Measurements from ENCODE around the gene GART. TPM values are rescaled to one million over a fixed set of nuclear protein-coding genes. Genes with fewer than 3 reads are reported as not detected.
"Not testable (repeated sequence)": the region's sequence is repeated elsewhere in the genome, so short reads cannot be mapped to it uniquely, and the experiment has no call there.

The GART gene
- total RNA-seq (ENCODE audit: insufficient read depth, low replicate concordance), result 67.2 TPM

DNA sequence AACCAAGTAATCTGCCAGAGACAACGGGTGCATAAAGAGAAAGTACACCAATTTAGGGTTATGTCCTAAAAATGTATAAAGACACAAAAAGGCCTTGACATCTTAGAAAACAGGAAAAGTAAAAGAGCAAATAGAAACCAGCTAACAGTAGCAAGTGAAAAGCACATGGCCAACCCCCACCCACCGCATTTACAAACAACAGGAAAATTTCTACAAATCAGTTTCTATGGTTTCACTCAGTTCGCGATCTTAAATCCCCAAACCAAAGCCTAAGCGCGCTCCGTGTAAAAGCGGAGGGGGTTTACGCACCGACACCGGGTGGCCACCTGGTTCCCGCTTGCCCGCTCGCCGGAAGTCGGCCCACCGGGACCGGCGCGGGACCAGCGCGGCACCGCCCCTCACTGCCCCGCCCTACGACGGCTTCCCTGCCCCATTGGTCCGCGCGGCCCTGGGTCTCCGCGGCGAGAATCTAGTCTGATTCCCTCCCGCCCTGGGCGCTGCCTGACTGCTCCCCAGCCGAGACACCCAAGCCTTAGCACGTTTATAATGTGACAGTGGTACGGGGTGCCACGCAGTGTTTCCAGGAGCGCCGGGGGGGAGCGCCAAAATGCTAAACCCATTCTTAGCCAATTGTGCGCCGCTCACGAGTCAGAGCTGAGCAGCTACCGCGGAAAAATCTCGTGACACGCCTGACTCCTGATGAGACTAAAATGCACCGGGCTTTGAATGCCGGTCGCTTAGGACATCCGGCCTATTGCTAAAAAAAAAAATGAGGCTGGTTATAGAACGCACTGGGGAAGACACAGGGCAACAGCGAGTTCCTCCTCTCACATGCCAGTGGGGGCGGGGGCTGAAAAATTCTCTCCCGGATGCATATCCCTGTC lies at the start of gene GART:
TSS of gene GART (minus strand) at position 362 of the 884 bp plus-strand sequence. CDS start 2,802 bp downstream, outside the sequence.
- DNase-seq (ENCODE audit: low spot score), result peak; percentile 86

DNA sequence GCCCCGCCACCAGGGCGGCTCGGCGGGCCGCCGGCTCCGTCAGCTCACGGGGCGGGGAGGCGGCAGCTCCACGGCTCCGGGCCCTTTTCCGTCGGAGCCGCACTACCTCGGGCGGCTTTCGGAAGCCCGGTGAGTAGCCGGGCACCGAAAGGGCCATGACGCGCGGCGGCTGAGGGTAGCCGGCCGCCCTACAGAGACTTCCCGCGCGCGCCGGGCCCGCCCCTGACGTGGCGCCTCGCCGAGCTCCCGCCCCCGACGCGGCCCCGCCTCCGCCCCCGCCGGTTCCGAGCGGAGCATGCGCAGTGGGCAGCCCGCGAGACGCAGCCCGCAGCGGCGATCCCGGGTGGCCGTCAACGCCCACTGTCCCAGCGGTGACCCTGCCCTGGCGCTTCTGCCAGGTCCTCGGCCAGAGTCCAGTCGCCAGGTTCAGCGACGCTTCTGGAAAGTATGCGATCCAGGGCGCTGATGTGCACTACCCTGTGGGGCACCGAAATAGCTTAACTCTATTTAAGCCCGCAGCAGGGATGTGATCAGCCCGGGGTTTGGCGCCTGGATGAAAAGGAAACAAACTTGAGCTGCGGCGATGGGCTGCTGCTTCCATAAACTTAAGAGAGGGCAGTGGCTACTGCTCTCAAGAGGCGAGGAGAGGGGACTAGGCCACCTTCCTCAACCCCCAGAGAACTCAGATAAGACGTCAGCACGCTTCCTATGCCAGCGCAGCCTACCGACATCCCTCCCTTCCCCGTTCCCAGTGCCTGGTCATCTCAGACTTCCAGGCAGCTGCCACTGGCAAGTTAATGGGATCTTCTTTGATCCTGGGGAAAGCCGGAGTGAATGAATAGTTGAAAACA lies 46.8 kb upstream of the GART start, which contains the start of gene DONSON:
TSS of gene DONSON (minus strand) at position 200 of the 851 bp plus-strand sequence. CDS start at position 157, 43 bp downstream.
- peak; percentile 92 for DNase-seq (ENCODE audit: low spot score)

DNA sequence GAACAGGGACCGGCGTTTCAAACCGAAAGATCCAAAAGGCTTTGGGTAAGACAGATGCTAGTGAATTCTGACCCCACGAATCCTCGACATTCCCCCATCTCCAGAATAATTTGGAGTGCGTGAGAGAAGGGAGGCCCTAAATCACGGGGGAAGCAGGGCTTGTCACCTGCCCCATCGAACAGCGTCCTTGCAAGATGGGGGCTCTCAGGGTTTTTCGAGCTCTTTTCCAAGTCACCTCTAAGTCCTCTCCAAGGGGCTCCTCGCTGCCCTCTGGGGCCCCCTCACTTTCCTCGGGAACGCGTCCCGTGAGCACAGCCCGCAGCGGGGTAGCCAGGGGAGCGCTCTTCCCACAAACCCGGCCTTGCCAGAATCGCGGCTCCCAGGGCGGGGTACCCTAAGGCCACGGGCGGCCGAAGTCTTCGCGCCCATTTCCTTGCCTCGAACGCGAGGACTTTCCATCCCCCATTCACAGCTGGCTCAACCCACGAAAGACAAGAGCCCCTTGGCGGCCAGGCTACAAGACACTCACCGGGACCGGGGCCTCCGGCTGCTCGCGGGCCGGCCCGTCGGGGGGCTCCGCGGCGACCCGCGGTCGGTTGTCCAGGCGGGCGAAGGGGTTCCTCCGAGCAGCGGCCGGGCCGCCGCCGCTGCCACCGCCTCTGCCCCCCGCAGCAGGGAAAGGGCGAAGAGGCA lies 46.0 kb upstream of the GART start:
- peak; percentile 56 for DNase-seq (ENCODE audit: low spot score)

DNA sequence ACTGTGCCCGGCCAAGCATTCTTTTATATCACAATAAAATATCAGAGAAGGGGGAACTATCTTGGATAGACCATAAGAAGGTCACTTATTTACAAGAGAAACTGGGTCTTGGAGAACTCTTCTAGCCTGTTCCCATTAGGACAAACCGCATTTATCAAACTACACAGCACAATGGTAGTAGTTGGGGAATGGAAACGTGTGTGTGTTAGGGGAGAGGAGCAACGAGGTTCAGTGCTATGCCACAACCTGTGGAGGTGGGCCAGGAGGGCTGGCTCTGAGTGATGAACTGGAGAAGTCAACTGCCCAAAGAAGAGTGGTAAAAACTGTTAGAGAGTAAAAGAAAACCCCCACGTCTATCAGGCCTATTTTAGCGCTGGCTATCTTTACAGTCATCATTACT lies 45.0 kb upstream of the GART start:
- no peak for DNase-seq (ENCODE audit: low spot score)

DNA sequence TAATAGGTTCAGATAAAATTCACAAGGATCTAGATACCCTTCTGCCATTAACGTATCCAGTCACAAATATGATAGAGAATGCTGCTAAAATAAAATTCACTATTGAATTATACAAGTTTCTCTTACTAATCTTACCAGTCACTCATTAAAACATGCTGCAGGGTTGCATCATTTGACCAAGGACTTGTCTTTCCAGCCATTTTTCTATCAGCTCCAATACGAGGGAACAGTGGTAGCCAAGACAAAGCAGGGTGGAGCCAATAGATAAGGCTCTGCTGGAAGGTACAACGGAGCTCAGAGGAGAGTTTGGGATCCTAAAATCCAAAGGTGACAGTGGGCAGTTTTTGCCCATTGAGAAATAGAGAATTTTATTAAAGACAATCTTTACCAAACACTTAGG lies 42.5 kb upstream of the GART start:
- DNase-seq (ENCODE audit: low spot score), result no peak

DNA sequence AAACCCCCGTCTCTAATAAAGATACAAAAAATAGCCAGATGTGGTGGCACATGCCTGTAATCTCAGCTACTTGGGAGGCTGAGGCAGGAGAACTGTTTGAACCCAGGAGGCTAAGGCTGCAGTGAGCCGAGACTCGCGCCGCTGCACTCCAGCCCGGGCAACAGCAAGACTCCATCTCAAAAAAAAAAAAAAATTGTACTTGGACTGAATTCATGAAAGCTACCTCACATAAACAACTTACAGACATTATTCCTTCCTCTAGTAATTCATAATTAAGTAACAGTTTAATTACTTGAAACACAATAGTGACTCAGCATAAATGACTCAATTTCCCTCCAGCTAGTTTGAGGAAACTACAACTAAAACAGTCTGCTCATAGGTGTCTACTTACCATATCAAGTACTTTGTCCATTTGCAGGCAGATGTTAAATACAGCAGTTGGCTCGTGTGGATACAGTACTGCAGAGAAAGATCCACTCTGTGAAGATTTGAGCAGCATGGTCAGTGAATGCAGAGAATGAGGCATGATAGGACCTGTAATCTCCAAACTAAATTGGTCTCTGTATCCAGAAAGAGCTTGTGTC lies 37.1 kb upstream of the GART start:
- DNase-seq (ENCODE audit: low spot score), result no peak

DNA sequence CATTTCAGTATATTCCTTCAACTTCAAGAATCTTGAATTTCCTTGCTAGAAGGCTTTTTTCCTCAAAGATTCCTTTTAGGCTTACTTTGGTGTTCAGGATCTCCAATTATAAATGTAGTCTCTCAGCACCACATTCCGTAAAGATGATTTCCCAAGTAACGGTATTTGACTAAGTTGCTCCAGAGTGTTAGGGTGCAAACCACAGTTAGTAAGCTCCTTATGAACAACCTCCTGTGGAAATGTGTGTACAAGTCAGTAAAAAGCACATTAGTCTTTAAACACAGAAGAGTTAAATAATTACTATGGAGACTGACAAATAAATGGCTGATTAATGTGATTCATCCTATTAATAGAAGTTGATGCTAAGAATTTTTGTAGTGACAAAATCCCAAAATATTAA lies 36.3 kb upstream of the GART start:
- DNase-seq (ENCODE audit: low spot score), result no peak

DNA sequence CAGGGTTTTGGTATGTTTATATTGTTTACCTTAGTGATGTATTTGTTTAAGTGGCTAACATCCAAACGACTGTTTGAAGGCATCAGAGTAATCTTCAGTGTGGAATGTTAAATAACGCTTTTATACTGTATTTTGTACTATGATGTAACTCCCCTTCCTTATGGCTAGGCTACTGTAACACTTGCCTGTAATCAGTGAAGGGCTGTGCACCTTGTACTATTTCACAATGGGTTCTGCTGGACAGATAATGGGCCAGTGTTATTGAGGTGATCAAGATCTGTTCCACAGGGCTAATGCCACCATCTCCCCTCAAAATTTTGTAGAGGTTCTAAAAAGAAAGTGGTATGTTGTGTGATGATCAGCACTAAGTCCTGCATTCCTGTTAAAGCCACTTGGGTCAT lies 34.8 kb upstream of the GART start:
- DNase-seq (ENCODE audit: low spot score), result not testable (repeated sequence)

DNA sequence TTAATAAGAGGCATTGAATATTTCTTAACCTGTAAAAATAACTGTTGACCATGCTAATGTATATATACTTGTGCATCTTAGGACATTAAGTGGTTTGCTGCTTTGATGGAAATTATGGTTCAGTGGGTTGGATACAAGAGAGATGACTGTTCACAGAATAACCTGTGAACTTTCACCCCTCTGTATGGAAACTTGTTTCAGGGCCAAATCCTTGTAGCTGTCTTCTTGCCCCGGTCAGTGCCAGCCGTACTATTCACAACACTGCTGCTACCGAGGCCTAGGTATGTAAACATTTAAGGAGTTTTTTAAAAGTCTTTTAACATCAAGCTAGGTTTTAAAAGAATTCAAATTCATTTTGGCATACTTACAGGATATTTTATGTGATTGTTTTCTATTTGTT lies 30.4 kb upstream of the GART start:
- DNase-seq (ENCODE audit: low spot score), result no peak

DNA sequence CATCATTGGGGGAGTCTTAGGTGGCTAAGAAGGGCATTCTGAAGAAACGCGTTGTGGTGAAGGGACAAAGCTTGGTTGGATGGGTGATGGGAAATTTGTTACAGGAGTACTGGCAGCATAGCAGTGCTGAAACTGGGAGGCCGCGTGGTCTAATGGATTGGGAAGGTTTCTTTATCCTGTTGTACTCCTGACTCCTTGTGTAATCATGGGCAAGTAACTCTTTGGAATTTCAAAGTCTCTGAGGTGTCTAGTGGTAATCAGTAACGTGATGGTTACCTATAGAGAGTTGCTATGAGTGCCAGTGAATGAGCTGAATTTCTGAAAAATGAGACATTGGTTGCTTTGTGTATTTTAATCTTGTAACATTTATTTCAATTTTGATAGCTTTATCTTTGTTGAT lies 28.1 kb upstream of the GART start:
- DNase-seq (ENCODE audit: low spot score), result no peak

DNA sequence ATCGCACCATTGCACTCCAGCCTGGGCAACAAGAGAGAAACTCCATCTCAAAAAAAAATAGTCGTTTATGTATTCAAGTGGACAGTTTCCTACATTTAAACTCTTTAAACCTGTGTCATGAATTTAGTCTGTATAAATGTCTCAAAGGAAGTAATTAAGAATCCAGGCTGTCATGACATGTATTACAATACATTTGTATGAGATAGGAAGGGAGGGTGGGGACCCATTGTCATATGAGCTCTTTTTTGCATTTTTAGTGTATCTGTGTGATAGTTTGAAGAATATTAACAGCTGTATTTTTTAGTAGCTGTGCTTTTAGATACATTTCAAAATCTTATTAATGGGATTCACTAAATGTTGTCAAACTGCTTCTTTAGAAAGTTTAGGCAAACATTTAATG lies 26.5 kb upstream of the GART start:
- DNase-seq (ENCODE audit: low spot score), result no peak

DNA sequence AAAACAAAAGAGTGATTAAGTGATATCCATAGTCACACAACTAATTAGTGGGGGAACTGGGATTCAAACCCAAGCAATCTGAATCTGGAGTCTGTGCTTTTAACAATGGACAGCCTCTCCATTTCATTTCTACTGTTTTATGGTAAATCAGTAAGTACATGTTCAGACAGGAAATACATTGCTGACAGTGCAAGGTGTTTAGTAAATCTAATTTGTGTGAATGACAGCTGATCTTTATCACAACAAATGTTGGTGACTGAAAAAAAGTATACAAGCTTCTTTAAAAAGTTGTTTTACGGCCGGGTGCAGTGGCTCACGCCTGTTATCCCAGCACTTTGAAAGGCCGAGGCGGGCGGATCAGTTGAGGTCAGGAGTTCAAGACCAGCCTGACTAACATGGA lies 26.0 kb upstream of the GART start:
- DNase-seq (ENCODE audit: low spot score), result no peak

DNA sequence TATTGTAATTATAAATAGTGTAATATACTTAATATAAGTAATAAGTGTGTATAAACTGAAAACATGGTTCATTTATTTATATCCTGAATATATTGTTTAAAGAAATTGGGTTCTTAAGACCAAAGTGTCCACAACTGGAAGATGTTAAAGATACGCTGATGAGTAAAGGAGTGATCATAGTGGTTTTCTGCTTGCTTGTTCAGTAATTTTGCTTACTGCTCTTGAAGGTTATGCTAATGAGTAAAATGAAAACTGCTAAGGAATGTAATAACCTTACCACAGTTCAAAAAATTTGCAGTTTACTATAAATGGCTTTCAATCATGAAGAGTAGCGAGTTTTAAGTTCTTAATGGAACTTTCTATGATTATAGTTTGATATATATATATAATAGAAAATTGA lies 24.6 kb upstream of the GART start:
- no peak for DNase-seq (ENCODE audit: low spot score)

DNA sequence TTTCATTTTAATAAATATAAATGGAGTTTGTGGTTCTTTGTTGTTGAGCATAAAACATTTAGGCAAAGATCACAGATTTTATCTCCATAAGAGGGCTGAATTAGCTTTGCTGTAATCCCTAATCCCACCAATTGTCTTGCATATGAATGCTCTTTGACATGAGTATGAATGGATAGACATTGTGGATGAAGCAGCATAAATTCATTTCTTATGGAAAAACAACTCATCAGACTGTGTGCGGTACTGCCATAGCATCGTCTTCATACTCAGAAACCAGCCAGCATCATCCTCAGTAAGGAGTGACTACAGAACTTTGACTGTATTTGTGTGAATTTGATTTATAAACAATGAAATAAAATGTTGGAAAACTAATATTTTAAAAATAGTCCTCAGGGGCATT lies 20.5 kb upstream of the GART start:
- DNase-seq (ENCODE audit: low spot score), result no peak

DNA sequence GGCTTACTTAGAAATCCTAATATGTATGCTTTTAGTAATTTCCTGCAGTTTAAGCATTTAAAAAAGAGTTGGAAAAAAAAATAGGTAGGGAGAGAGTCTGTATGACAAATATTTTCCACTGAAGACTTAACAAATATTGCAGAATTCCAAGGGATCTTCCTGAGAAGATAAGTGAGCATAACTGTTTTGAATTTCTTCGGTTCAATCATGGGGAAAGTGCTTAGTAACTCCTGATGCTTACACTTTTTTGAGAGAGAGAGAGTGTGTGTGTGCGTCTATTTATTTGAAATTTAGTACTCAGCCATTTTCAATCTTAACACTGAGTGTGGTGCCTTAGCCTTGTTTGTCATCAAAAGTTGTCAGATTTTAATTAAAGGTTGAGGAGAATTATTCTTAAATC lies 19.5 kb upstream of the GART start:
- peak; percentile 39 for DNase-seq (ENCODE audit: low spot score)

DNA sequence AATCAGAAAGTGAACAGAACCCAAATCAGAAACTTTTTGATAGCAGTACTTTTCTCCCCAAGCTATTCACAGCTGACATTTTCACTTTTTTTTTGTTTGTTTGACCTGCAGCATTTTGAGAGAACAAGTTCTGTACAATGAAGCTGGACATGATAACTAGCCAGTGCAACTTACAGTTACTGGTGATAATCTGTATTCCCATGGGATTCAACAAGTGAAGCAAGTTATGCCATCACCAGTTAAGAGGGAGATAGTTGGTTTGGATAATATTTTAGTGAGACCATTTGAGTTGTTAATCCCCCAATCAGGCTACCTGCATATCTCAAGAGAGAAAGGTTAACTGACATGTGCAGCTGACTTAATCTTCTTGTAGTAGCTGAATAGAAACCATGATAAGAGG lies 19.0 kb upstream of the GART start:
- DNase-seq (ENCODE audit: low spot score), result no peak

DNA sequence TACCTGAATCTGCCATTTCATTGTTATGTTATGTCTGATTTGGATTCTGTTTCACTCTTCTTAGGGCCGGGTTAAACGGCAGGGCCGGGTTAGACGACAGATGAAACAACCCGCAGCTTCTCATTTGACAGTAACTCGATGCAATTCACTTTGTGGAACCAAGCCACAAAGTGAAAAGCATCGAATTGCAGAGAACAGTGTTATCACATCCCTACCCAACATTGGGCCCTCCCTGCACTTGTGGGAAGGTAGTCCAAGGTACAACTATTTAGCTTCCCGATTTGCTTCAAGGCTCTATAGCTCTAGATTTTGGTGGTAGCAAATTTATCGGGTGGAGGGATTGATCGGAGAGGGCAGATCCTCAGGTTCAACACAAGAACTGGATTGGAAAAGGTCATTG lies 17.9 kb upstream of the GART start:
- no peak for DNase-seq (ENCODE audit: low spot score)

DNA sequence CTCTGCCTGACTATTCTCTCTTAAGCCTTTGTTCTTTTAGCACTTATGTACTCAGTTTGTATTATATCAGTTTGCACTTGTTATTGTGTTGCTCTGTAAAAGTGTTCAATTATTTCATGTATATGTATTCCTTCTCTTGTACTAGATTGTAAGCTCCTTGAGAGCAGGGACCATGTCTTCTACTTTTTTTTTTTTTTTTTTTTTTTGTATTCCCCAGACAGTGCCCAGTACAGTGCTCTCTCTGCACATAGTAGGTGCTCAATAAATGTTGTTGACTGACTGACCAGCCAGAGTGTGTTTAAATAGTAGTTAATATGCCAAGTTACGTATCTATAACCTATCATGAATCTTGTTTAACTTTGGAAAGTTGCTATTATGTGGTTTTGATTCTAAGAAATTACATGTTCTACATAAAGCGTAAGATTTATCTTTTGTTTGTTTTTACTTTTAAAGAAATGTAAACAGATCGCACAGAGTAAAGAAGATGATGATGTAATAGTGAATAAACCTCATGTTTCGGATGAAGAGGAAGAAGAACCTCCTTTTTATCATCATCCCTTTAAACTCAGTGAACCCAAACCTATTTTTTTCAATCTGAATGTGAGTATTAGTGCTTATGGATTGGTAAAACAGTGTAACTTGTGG lies 17.0 kb upstream of the GART start:
- DNase-seq (ENCODE audit: low spot score), result no peak

DNA sequence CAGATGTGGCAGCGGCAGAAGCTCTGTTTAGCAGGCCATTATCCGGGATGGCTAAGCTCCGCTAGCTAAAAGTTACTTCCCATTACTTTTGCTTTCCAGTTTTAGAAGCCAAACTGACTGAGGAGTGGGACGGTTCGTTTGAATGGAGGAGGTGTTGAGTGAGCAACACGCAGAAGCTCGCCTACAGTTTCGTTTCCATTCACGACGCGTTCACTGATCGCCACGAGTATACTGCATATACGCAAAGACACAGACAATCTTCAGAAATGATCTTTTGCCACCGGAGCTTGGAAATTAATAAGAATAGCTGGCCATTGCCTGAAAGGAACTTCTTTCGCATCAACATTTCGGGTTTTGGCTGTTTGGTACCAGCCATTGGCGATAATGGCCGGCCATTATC lies 15.5 kb upstream of the GART start:
- no peak for DNase-seq (ENCODE audit: low spot score)

DNA sequence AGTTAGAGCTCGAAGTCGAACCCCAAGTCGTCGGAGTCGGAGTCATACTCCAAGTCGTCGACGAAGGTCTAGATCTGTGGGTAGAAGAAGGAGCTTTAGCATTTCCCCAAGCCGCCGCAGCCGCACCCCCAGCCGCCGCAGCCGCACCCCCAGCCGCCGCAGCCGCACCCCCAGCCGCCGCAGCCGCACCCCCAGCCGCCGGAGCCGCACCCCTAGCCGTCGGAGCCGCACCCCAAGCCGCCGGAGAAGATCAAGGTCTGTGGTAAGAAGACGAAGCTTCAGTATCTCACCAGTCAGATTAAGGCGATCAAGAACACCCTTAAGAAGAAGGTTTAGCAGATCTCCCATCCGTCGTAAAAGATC lies 13.0 kb upstream of the GART start:
- no peak for DNase-seq (ENCODE audit: low spot score)

Data from umbilical cord (tissue), 2 donors.